HEK293 (cell line): ENCODE data around the gene KREMEN1.

Source experiments
- CTCF ChIA-PET: fragments of 350-600 bp; formaldehyde crosslinking; extraction: SDS; loops from one replicate; lab custom pipeline; 2021; ENCODE audit warnings: antibody characterized with exemption; lab: Yijun Ruan, JAX
- POLR2A ChIA-PET: fragments of 300-600 bp; formaldehyde crosslinking; extraction: SDS; loops from one replicate; lab custom pipeline; 2020; ENCODE audit warnings: antibody characterized with exemption, inconsistent platforms; lab: Yijun Ruan, JAX
- H3K27ac ChIP-seq: fragments of 200-500 bp; sonication (Bioruptor generic); 2 replicates; pipeline ENCODE4 v1.5.1; 2014; ENCODE audit warnings: low read depth, low read length, control low read depth, inconsistent platforms; ENCODE audit errors: extremely low read depth
- H3K36me3 ChIP-seq, 2 experiments: fragments of 200-500 bp in 1 of 2; sonication (Bioruptor generic) in 1 of 2; 1 replicate in 1 of 2; 2 replicates in 1 of 2; pipeline ENCODE4 v1.5.1; 2014 to 2017; ENCODE audit warnings: inconsistent platforms in 2 of 2, low read length in 2 of 2; ENCODE audit not compliant: control insufficient read depth in 2 of 2, insufficient read depth in 1 of 2
- H3K4me1 ChIP-seq: fragments of 200-500 bp; sonication (Bioruptor generic); 2 replicates; pipeline ENCODE4 v1.5.1; 2014; ENCODE audit warnings: mild to moderate bottlenecking, low read length, inconsistent platforms; ENCODE audit not compliant: control insufficient read depth, insufficient read depth
- H3K4me3 ChIP-seq: 2 replicates; pipeline ENCODE4 v1.5.1; 2011; ENCODE audit warnings: low read depth, mild to moderate bottlenecking, control low read depth, low read length, moderate library complexity
- H3K9me3 ChIP-seq: fragments of 200-500 bp; sonication (Bioruptor generic); 2 replicates; pipeline ENCODE4 v1.5.1; 2014; ENCODE audit warnings: low read depth, low read length, inconsistent platforms; ENCODE audit not compliant: control insufficient read depth, insufficient read depth
- AEBP2 ChIP-seq: fragments of 450-650 bp; formaldehyde crosslinking; IDR thresholded peaks from 2 replicates; pipeline ENCODE4 v1.5.1; 2016; ENCODE audit warnings: missing biosample characterization, missing genetic modification characterization, borderline replicate concordance
- KLF1 ChIP-seq: fragments of 450-650 bp; formaldehyde crosslinking; IDR thresholded peaks from 2 replicates; pipeline ENCODE4 v1.5.1; 2016; ENCODE audit warnings: missing biosample characterization, missing genetic modification characterization
- PATZ1 ChIP-seq: fragments of 450-650 bp; formaldehyde crosslinking; IDR thresholded peaks from 2 replicates; pipeline ENCODE4 v1.5.1; 2016; ENCODE audit warnings: missing biosample characterization, missing genetic modification characterization
- PBX3 ChIP-seq: sonication (generic); formaldehyde crosslinking; IDR thresholded peaks from 2 replicates; pipeline ENCODE4 v1.8.1; 2022; ENCODE audit warnings: mild to moderate bottlenecking, moderate library complexity, missing genetic modification reagents
- RBAK ChIP-seq: fragments of 450-650 bp; formaldehyde crosslinking; IDR thresholded peaks from 2 replicates; pipeline ENCODE4 v1.5.1; 2016; ENCODE audit warnings: missing biosample characterization, missing genetic modification characterization
- SCRT1 ChIP-seq: fragments of 450-650 bp; formaldehyde crosslinking; IDR thresholded peaks from 2 replicates; pipeline ENCODE4 v1.5.1; 2016; ENCODE audit warnings: missing biosample characterization, missing genetic modification characterization, borderline replicate concordance
- TRIM28 ChIP-seq: IDR thresholded peaks from 2 replicates; pipeline ENCODE4 v1.6.1; 2011; ENCODE audit warnings: low read length, control low read depth, borderline replicate concordance
- ZBTB17 ChIP-seq: fragments of 450-650 bp; formaldehyde crosslinking; IDR thresholded peaks from 2 replicates; pipeline ENCODE4 v1.5.1; 2016; ENCODE audit warnings: missing biosample characterization, missing genetic modification characterization
- ZBTB21 ChIP-seq: fragments of 450-650 bp; formaldehyde crosslinking; IDR thresholded peaks from 2 replicates; pipeline ENCODE4 v1.5.1; 2017; ENCODE audit warnings: missing biosample characterization, missing genetic modification characterization
- ZBTB26 ChIP-seq: fragments of 450-650 bp; formaldehyde crosslinking; optimal IDR thresholded peaks from 2 replicates; pipeline ENCODE3; 2016; ENCODE audit warnings: missing biosample characterization, mild to moderate bottlenecking, missing genetic modification characterization
- ZBTB8A ChIP-seq: fragments of 450-650 bp; formaldehyde crosslinking; IDR thresholded peaks from 2 replicates; pipeline ENCODE4 v1.5.1; 2016; ENCODE audit warnings: missing biosample characterization, missing genetic modification characterization
- ZNF138 ChIP-seq: fragments of 450-650 bp; formaldehyde crosslinking; IDR thresholded peaks from 2 replicates; pipeline ENCODE4 v1.5.1; 2016; ENCODE audit warnings: missing biosample characterization, missing genetic modification characterization, borderline replicate concordance
- ZNF24 ChIP-seq: fragments of 450-650 bp; formaldehyde crosslinking; IDR thresholded peaks from 2 replicates; pipeline ENCODE4 v1.5.1; 2016; ENCODE audit warnings: missing biosample characterization, missing genetic modification characterization
- ZNF280C ChIP-seq: fragments of 450-650 bp; formaldehyde crosslinking; IDR thresholded peaks from 2 replicates; pipeline ENCODE4 v1.5.1; 2016; ENCODE audit warnings: missing biosample characterization, missing genetic modification characterization
- ZNF37A ChIP-seq: fragments of 450-650 bp; IDR thresholded peaks from 2 replicates; pipeline ENCODE4 v1.5.1; 2018; ENCODE audit warnings: missing biosample characterization, missing genetic modification characterization
- ZNF560 ChIP-seq: fragments of 450-650 bp; formaldehyde crosslinking; IDR thresholded peaks from 2 replicates; pipeline ENCODE4 v1.5.1; 2017; ENCODE audit warnings: missing biosample characterization, missing genetic modification characterization, borderline replicate concordance
- ZNF660 ChIP-seq: fragments of 450-650 bp; IDR thresholded peaks from 2 replicates; pipeline ENCODE4 v1.5.1; 2018; ENCODE audit warnings: missing biosample characterization, mild to moderate bottlenecking, missing genetic modification characterization
- ZNF692 ChIP-seq: fragments of 450-650 bp; formaldehyde crosslinking; IDR thresholded peaks from 2 replicates; pipeline ENCODE4 v1.5.1; 2016; ENCODE audit warnings: missing biosample characterization, missing genetic modification characterization
- ZNF837 ChIP-seq: fragments of 450-650 bp; formaldehyde crosslinking; IDR thresholded peaks from 2 replicates; pipeline ENCODE4 v1.5.1; 2016; ENCODE audit warnings: missing biosample characterization, missing genetic modification characterization

KREMEN1 gene

GRCh38 chr22:29096736-29097669 lies 24.2 kb downstream of the KREMEN1 start (continued):
- TF ChIP-seq TRIM28 = peak; percentile 43; the same call in 1 of the 2 replicates

- CTCF ChIA-PET = no interaction called here
- POLR2A ChIA-PET = no interaction called here
- H3K27ac ChIP-seq = no peak overlapping the region
- H3K4me3 ChIP-seq = no peak overlapping the region
- TF ChIP-seq AEBP2 (tag by site-specific recombination) (no peak), ZBTB26 (no peak), PATZ1 (tag by site-specific recombination) (no peak), ZNF560 (tag by site-specific recombination) (no peak), ZNF37A (tag by site-specific recombination) (no peak), ZNF660 (no peak), KLF1 (tag by site-specific recombination) (no peak), PBX3 (no peak), ZNF280C (tag by site-specific recombination) (no peak), ZNF692 (no peak), SCRT1 (tag by site-specific recombination) (no peak), ZBTB17 (tag by site-specific recombination) (no peak), ZNF24 (no peak), ZBTB8A (no peak), ZNF138 (tag by site-specific recombination) (no peak), RBAK (tag by site-specific recombination) (no peak), ZBTB21 (tag by site-specific recombination) (no peak), ZNF837 (no peak)
- no peaks in the 10 kb centered on the region; the same call in 1 of the 2 replicates for H3K4me1 ChIP-seq
- H3K36me3 ChIP-seq = peaks cover 0 to 32% of the 10 kb centered on the region in 2 experiments; a peak in 2 of 3 replicates
- no peaks in the 10 kb centered on the region for H3K9me3 ChIP-seq
Observed at GRCh38 chr22:29098296-29098695, 25.5 kb downstream of the KREMEN1 start.
